Muscle layer of colon (tissue), 2 donors: ENCODE data around the gene PIK3R5.

Experiments used
- H3K27ac ChIP-seq: one replicate; pipeline ENCODE4 v1.7.0; 2013; ENCODE audit warnings: low read depth, mild to moderate bottlenecking, low read length, moderate library complexity
- H3K27me3 ChIP-seq, 2 donors: one replicate each; pipeline ENCODE4 v1.7.0; 2013; ENCODE audit warnings: low read length in 2 of 2, mild to moderate bottlenecking in 2 of 2; ENCODE audit not compliant: insufficient read depth in 2 of 2, control insufficient read depth in 1 of 2
- H3K36me3 ChIP-seq: one replicate; pipeline ENCODE4 v1.7.0; 2013; ENCODE audit warnings: mild to moderate bottlenecking, low read length; ENCODE audit not compliant: insufficient read depth
- H3K4me1 ChIP-seq: one replicate; pipeline ENCODE4 v1.7.0; 2013; ENCODE audit warnings: mild to moderate bottlenecking, low read length; ENCODE audit not compliant: insufficient read depth
- H3K4me3 ChIP-seq, 2 donors: one replicate each; pipeline ENCODE4 v1.7.0; 2013; ENCODE audit warnings: low read length in 2 of 2, low read depth in 1 of 2, mild to moderate bottlenecking in 1 of 2, moderate library complexity in 1 of 2
- H3K9ac ChIP-seq: one replicate; pipeline ENCODE4 v1.7.0; 2013; ENCODE audit warnings: low read length
- H3K9me3 ChIP-seq: one replicate; pipeline ENCODE4 v1.7.0; 2013; ENCODE audit warnings: mild to moderate bottlenecking, low read length
- donor health status: abdominal sarcoma.
- donor health status: Adenocarcinoma of cecum.

The PIK3R5 gene

GRCh38 chr17:8965394-8966168 is at the start of gene PIK3R5:
Gene PIK3R5 (minus strand): TSS chr17:8965707. CDS start chr17:8911494, 54,213 bp downstream.
- Histone ChIP-seq H3K9ac (no peak within 1 kb of the TSS), H3K4me1 (no peaks in the 10 kb centered on the region), H3K27me3 (peaks cover 0 to 38% of the 10 kb centered on the region in 2 donors), H3K36me3 (no peaks in the 10 kb centered on the region), H3K27ac (no peak within 1 kb of the TSS), H3K9me3 (no peaks in the 10 kb centered on the region), H3K4me3 (peak within 1 kb of the TSS; percentile 19 to 32)

GRCh38 chr17:9011001-9011400 is 45.5 kb upstream of the PIK3R5 start:
- Histone ChIP-seq H3K9ac (no peak overlapping the region), H3K27ac (no peak overlapping the region), H3K4me1 (peaks cover 20% of the 10 kb centered on the region), H3K9me3 (no peaks in the 10 kb centered on the region), H3K27me3 (no peaks in the 10 kb centered on the region), H3K4me3 (no peak overlapping the region), H3K36me3 (no peaks in the 10 kb centered on the region)

- H3K4me3 ChIP-seq = no peak overlapping the region
- no peak overlapping the region for H3K9ac ChIP-seq
- H3K27me3 ChIP-seq = no peaks in the 10 kb centered on the region
- no peak overlapping the region for H3K27ac ChIP-seq
- no peaks in the 10 kb centered on the region for H3K9me3 ChIP-seq
- peaks cover 29% of the 10 kb centered on the region for H3K4me1 ChIP-seq
- no peaks in the 10 kb centered on the region for H3K36me3 ChIP-seq
These were observed 44.2 kb upstream of the PIK3R5 start for GRCh38 chr17:9009737-9010136.

GRCh38 chr17:9009096-9009495 is 43.6 kb upstream of the PIK3R5 start:
- peaks cover 29% of the 10 kb centered on the region for H3K4me1 ChIP-seq

GRCh38 chr17:9007052-9007714 is 41.7 kb upstream of the PIK3R5 start:
- no peak overlapping the region for H3K27ac ChIP-seq
- no peak overlapping the region for H3K9ac ChIP-seq
- H3K36me3 ChIP-seq = no peaks in the 10 kb centered on the region
- peaks cover 40% of the 10 kb centered on the region for H3K4me1 ChIP-seq
- H3K9me3 ChIP-seq = no peaks in the 10 kb centered on the region
- H3K4me3 ChIP-seq = no peak overlapping the region
- no peaks in the 10 kb centered on the region for H3K27me3 ChIP-seq

More at GRCh38 chr17:9009096-9009495, 43.6 kb upstream of the PIK3R5 start:
- no peak overlapping the region for H3K9ac ChIP-seq
- no peaks in the 10 kb centered on the region for H3K36me3 ChIP-seq
- H3K9me3 ChIP-seq = no peaks in the 10 kb centered on the region
- H3K27ac ChIP-seq = no peak overlapping the region
- H3K27me3 ChIP-seq = no peaks in the 10 kb centered on the region
- H3K4me3 ChIP-seq = no peak overlapping the region

- H3K4me1 ChIP-seq = peaks cover 40% of the 10 kb centered on the region
- no peaks in the 10 kb centered on the region for H3K27me3 ChIP-seq
- no peaks in the 10 kb centered on the region for H3K9me3 ChIP-seq
- no peak overlapping the region for H3K4me3 ChIP-seq
- H3K27ac ChIP-seq = peak overlapping the region; percentile 57
- no peak overlapping the region for H3K9ac ChIP-seq
- H3K36me3 ChIP-seq = no peaks in the 10 kb centered on the region
These were observed 40.8 kb upstream of the PIK3R5 start for GRCh38 chr17:9006175-9006767.

- Histone ChIP-seq H3K36me3 (no peaks in the 10 kb centered on the region), H3K4me1 (peaks cover 31% of the 10 kb centered on the region), H3K27me3 (no peaks in the 10 kb centered on the region), H3K27ac (no peak overlapping the region), H3K9me3 (no peaks in the 10 kb centered on the region), H3K4me3 (no peak overlapping the region), H3K9ac (no peak overlapping the region)
These were observed 39.4 kb upstream of the PIK3R5 start for GRCh38 chr17:9004961-9005285.

- no peak overlapping the region for H3K9ac ChIP-seq
- no peaks in the 10 kb centered on the region for H3K9me3 ChIP-seq
- H3K27me3 ChIP-seq = no peaks in the 10 kb centered on the region
- peak overlapping the region in 1 of 2 donors; percentile 35 for H3K4me3 ChIP-seq
- H3K4me1 ChIP-seq = peaks cover 29% of the 10 kb centered on the region
- no peaks in the 10 kb centered on the region for H3K36me3 ChIP-seq
- H3K27ac ChIP-seq = no peak overlapping the region
These were observed 38.8 kb upstream of the PIK3R5 start for GRCh38 chr17:9004132-9004960.

GRCh38 chr17:9003355-9004131 is 38.0 kb upstream of the PIK3R5 start:
- peak overlapping the region; percentile 47 to 52 for H3K4me3 ChIP-seq
- H3K27me3 ChIP-seq = no peaks in the 10 kb centered on the region
- H3K9me3 ChIP-seq = no peaks in the 10 kb centered on the region
- no peak overlapping the region for H3K27ac ChIP-seq
- no peaks in the 10 kb centered on the region for H3K36me3 ChIP-seq
- H3K9ac ChIP-seq = no peak overlapping the region
- H3K4me1 ChIP-seq = peaks cover 29% of the 10 kb centered on the region

- Histone ChIP-seq H3K27me3 (no peaks in the 10 kb centered on the region), H3K4me1 (peaks cover 29% of the 10 kb centered on the region), H3K27ac (peak overlapping the region; percentile 25), H3K9ac (no peak overlapping the region), H3K36me3 (no peaks in the 10 kb centered on the region), H3K9me3 (no peaks in the 10 kb centered on the region), H3K4me3 (peak overlapping the region; percentile 47 to 52)
These were observed 37.3 kb upstream of the PIK3R5 start for GRCh38 chr17:9002606-9003354.
